Measurements from ENCODE around the gene SEMA7A.
"Not testable (repeated sequence)": the region's sequence is repeated elsewhere in the genome, so short reads cannot be mapped to it uniquely, and the experiment has no call there.

The SEMA7A gene

DNA sequence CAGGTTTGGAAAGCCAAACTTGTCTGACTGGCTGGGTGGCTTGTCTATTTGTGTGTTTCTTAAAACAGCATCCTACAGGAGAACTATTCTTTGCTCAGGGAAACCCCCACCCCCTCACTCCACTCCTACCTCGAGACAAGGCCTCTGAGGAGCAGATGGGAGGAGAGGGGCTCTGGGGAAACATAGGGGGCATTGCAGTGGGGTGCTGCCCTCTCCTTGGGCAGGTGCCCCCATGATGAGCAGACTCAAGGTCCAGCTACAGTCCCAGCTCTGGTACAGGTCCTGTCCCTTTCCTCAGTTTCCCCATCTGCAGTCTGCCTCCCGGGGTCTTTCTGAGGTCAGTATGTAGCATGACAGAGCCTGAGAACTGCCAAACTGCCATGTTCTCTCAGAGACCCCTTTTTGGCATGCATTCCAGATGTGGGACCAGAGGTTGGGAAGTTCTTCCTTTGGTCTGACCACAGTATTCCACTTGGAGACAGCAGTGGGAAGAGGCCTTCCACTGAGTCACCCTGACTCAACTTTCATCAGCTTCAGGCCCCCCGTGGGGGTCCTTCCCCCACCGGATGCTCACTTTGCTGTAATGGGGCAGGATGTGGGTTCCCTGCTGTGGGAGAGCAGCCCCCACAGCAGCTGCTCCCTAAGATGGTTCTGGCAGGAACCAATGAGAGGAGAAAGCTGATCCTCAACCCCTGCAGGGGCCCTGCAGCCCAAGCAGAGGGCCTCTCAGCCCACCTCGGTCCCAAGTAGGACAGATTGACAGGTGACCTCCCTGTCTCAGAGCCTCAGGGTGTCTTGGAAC, 34.0 kb downstream of the SEMA7A start:
- peak in 1 of 2 donors; percentile 29 for DNase-seq

DNA sequence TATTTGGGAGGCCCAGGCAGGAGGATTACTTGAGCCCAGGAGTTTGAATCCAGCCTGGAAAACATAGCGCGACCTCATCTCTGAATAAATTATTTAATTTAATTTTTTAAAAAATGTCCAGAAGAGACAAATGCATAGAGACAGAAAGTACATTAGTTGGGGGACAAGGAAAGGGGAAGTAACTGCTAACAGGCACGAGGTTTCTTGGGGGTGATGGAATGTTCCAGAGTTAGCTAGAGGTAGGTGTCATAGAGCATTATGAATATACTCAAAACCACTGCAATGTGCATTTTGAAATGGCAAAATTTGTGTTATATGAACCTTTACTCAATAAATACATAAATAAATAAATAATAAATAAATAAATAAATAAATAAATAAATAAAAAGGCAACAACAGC, 34.7 kb downstream of the SEMA7A start:
- peak; percentile 50 to 61 for DNase-seq

- DNase-seq, result no peak
Measured at GRCh38 chr15:74398183-74398582, 35.6 kb downstream of the SEMA7A start.

DNA sequence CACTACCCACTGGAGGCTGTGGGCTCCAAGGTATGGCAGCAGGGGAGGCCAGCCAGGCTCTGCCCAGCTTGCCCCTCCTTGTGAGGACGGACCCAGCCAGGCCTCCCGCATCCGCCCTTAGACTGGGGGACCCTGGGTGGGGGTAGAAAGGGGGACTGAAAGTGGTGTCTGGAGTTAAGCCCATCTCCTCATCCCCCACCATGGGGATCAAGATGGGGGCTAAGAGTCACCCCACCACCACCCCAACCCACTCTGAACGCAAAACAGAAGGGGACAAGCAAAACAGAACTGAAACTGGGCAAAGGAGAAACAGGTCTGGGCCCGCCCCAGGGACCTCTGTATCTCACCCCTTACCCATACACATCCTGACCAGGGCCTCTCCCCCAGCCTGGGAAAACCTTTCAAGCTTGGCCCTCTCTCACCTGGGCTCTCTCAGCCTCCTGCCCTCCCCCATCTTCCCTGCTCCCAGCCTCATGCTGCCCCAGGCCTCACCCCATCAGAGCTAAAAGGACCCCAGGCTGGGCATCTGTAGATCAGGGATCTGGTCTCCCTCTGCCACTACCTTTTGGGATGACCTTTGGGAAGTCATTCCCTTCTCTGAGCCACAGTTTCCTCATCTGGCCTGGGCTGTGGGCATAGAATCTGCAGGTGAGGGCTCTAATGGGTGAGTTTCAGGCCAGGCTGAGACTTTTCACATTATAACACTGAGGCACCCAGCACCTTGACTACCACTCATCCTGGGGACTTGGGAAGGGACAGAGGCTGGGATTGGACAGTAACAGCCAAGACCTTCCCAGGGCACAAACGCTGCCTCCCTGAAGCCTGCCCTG, 36.3 kb downstream of the SEMA7A start:
- DNase-seq, result peak in 1 of 2 donors; percentile 18

- peak; percentile 66 to 89 for DNase-seq
Measured at GRCh38 chr15:74396445-74397238, 37.1 kb downstream of the SEMA7A start.

DNA sequence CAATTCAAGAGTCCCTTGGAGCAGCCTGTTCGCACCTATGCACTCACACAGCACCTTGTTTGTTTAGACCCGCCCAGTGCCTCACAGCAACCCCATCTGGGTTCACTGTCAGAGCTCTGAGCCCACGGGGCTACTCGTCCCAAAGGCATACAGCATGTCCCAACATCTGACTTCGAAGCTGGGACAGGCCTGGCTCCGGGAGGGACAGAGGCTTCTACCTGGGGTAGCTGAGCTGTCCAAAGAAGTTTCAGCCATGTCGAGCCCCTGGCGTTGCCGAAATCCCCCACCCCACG, 37.7 kb downstream of the SEMA7A start:
- no peak for DNase-seq

GRCh38 chr15:74395319-74396145, 38.2 kb downstream of the SEMA7A start:
- no peak for DNase-seq

- DNase-seq, result no peak
Measured at GRCh38 chr15:74394090-74394846, 39.5 kb downstream of the SEMA7A start.

DNA sequence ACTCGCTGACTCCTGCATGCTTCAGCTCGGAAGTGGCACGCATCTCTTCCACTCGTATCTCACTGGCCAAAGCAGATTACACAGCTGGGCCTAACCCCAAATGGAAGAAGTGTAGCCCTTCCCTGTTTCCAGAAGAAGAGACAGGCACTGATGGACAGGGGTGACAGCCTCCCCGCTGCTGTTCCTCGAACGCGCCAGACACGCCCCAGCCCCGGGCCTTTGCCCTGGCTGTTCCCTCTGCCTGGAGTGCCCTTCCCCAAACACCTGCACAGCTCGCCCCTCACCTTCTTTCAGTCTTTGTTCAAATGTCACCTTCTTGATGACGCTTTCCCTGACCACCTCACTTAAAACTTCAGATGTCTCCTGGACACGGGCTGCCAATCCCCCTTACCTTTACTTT, 40.3 kb downstream of the SEMA7A start:
- no peak for DNase-seq

- no peak for DNase-seq
Measured at GRCh38 chr15:74392902-74393301, 40.9 kb downstream of the SEMA7A start.

DNA sequence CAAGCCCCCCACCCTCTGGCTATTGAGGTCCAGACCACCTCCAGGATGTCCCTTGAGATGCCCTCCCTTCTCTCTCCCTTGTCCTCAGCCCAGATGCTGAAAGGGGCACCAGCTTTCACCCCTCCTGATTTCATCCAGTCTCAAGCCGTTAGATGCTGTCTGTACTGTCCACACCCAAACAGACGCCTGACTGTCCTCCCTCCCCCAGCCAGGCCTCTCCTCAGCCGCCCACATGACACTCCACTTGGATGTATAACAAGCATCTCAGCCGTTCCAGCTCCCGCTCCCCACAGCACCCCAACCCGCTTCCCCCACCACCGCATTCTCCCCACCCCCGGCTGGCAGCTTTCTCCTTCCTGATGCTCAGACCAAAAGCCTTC, 41.3 kb downstream of the SEMA7A start:
- no peak for DNase-seq

DNA sequence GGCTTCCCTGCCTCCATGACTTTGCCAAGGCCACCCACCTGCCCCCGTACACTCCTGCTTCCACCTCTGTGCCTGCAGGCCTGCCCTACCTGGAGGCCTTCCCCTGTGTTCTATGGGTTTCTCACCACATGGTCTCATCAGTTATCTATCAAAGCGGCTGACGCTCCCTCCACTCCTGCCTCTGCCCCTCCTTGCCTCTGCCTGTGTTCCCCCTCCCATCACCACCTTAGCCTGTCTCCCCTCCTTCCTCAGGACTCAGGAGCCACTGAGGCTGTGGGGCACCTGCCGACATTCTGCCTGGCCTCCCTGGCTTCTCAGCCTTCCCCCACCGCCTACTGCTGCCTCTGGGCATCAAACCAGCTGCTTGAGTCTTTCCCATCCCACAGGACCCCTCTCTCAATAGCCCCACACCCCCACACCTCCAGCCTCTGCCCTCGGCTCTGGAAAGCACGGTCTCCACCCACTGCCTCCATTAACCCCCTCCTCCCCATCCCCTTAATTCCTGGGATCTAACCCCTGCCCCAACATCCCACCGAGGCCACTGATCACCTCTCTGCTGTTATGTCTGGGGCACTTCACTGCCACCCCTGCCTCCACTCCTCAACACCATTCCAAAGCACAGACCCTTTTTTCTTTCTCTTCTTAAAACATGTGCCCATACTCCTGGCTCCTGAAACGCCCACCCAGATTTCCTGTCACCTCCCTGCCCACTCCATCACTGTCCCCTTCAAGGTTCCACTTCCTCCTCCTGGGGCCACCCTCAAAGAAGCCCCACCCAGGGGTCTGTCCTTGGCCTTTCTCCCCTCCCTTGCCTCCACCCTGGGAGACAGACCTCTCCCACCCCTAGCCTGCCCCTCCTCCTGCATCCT, 41.9 kb downstream of the SEMA7A start:
- no peak for DNase-seq

DNA sequence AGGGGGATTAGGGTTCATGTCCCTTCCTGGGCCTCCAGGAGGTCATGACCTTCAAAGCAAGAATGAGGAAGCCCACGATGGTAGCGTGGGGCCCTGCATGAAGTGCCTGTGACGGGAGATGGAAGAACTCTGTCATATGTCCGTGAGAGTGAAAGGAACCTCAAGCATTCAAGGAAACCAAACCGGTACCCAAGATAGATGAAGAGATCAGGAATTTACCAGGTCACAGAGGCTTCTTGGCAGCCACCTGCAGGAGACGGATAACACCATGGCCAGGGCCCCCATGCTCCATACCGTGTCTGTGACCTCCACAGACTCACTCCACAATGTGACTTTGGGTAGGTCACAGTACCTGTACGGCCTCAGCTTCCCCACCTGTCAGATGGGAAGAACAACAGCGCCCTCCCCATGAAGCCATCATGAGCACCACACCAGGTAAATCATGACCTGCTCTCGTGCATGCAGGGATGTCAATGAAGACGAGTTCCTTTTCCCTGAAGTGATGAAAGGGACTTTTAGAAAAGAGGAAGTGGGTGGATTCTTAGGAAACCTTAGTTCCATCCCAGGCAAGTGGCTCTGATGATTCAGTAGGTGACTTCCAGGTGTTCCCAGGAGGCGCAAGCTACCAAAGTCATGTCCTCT, 43.0 kb downstream of the SEMA7A start:
- DNase-seq, result peak; percentile 38 to 43

GRCh38 chr15:74390049-74390646, 43.6 kb downstream of the SEMA7A start:
- DNase-seq, result not testable (repeated sequence)

DNA sequence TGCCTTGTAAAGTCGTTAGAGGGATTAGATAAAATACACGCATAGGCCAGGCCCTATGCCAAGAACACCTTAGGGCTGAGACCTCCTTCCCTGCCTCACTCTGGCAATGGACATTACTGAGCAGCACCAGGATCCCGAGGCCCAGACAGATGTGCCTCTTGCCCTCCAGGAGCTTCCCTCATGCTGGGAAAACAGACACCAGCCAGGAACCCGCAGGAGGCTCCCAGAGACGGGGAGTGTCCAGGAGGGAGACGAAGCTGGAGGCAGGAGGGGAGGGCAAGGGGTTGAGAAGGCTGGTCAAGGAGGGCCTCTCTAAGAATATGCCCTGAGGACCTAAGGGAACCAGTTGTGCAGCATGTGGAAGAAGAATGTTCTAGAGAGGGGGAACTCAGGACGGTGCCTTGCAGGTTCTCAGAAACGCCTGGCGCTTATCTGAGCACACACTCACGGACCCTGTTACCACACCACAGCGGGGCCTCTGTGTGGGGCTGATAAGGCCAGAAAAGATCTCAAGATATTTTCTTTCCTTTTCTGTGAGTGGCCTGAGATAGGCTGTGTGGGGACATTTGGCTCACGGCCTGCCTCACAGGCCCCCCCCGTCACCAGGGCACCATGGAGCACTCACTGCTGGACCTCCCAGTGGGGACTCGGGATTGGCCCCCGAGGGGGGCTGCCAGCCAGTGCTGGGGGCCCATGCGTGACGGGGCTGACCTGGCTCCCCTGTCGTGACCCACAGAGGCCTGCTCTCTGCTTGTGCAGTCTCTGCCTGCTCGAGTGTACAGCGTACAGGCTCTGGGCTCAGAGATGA, 44.3 kb downstream of the SEMA7A start:
- DNase-seq, result no peak

GRCh38 chr15:74388363-74388951, 45.3 kb downstream of the SEMA7A start:
- DNase-seq, result no peak

DNA sequence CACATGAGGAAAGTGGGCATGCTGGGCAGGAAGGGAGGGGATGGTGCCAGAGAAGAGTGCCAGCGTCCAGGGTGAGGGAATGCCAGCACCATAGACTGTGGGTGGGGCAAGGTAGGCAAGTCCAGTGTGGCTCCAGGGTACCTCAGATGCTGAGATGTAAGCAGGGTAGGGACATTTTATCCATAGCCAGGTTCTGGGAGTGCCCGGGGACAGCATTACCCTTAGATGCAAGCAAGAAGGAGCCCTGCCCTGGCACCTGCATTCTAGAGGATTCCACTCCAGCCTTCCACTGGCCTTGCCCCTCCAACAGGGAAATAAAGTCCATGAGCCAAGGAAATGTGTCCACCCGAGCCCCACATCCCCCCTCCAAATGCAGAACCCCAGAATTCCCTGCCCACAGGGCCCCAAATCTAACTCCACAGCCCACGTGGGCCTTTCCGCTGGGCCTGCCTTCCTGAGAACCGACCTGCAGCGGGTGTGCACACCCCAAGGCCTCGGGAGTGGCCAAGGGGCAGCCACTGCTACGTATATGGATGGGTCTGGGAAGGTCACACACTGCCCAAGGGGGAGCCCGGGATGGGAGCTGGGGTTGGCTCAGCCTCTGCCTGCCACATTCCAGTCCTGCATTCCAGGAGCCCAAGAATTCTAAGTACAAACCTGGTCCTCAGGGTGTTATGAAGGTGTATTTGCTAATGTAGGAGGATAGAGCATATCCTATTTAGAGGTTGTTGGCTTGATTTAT, 46.0 kb downstream of the SEMA7A start:
- no peak for DNase-seq

- DNase-seq, result no peak
Measured at GRCh38 chr15:74387141-74387541, 46.6 kb downstream of the SEMA7A start.

Measured in inflammatory macrophage (primary cell).